DOHH2 (cell line): ENCODE results near the gene AXIN1.
"Not testable (repeated sequence)": the region's sequence is repeated elsewhere in the genome, so short reads cannot be mapped to it uniquely, and the experiment has no call there.

Source experiments
- H3F3A ChIP-seq: fragments of 200-600 bp; sonication (generic), shearing (Covaris generic); 2 replicates; pipeline ENCODE4 v1.6.0; 2016; ENCODE audit warnings: antibody characterized with exemption, mild to moderate bottlenecking; ENCODE audit not compliant: control insufficient read depth, insufficient read depth
- H3K27ac ChIP-seq: fragments of 200-600 bp; sonication (generic); 2 replicates; pipeline ENCODE4 v1.5.1; 2014; ENCODE audit warnings: low read depth, mild to moderate bottlenecking, low read length, moderate library complexity
- H3K27me3 ChIP-seq: fragments of 200-600 bp; sonication (generic); 2 replicates; pipeline ENCODE4 v1.6.1; 2014; ENCODE audit warnings: mild to moderate bottlenecking, low read length, mixed read lengths; ENCODE audit not compliant: control insufficient read depth
- H3K36me3 ChIP-seq: fragments of 200-600 bp; sonication (generic); 2 replicates; pipeline ENCODE4 v1.6.1; 2014; ENCODE audit warnings: mild to moderate bottlenecking, low read length, moderate library complexity, mixed read lengths; ENCODE audit not compliant: control insufficient read depth
- H3K4me1 ChIP-seq: fragments of 200-600 bp; sonication (generic); 2 replicates; pipeline ENCODE4 v1.6.1; 2014; ENCODE audit warnings: mild to moderate bottlenecking, low read length, mixed read lengths; ENCODE audit not compliant: control insufficient read depth
- H3K4me2 ChIP-seq: fragments of 200-600 bp; sonication (generic); 2 replicates; pipeline ENCODE4 v1.6.0; 2014; ENCODE audit warnings: mild to moderate bottlenecking, low read length, moderate library complexity
- H3K4me3 ChIP-seq: fragments of 200-600 bp; sonication (generic); 2 replicates; pipeline ENCODE4 v1.5.1; 2014; ENCODE audit warnings: mild to moderate bottlenecking, low read length, mixed read lengths
- H3K79me2 ChIP-seq: fragments of 200-600 bp; sonication (generic); 2 replicates; pipeline ENCODE4 v1.6.1; 2014; ENCODE audit warnings: mild to moderate bottlenecking, low read length, mixed read lengths; ENCODE audit not compliant: control insufficient read depth
- H3K9me2 ChIP-seq: fragments of 200-600 bp; sonication (generic); replicated peaks from 2 replicates; pipeline ENCODE4 v1.6.1; 2014; ENCODE audit warnings: mild to moderate bottlenecking, low read length, mixed read lengths; ENCODE audit not compliant: control insufficient read depth
- H3K9me3 ChIP-seq: fragments of 200-600 bp; sonication (generic); 2 replicates; pipeline ENCODE4 v1.6.1; 2014; ENCODE audit warnings: antibody characterized with exemption, low read length, mixed read lengths; ENCODE audit not compliant: control insufficient read depth, insufficient read depth
- H4K20me1 ChIP-seq: fragments of 200-600 bp; sonication (generic); 2 replicates; pipeline ENCODE4 v1.6.0; 2014; ENCODE audit warnings: low read depth, mild to moderate bottlenecking, antibody characterized with exemption, low read length, moderate library complexity; ENCODE audit not compliant: control insufficient read depth, insufficient read depth
- EZH2phosphoT487 ChIP-seq: fragments of 200-600 bp; sonication (generic); IDR thresholded peaks from 2 replicates; pipeline ENCODE4 v1.6.1; 2017; ENCODE audit warnings: borderline replicate concordance, mild to moderate bottlenecking, antibody characterized with exemption, low read length, moderate library complexity, mixed read lengths
- TF ChIP-seq, protein P1 (sequence below): fragments of 200-600 bp; sonication (generic); IDR thresholded peaks from one replicate; pipeline ENCODE4 v1.5.1; 2014; ENCODE audit warnings: antibody characterized with exemption, mild to moderate bottlenecking, low read depth, low read length; ENCODE audit not compliant: poor library complexity, severe bottlenecking

The AXIN1 gene

GRCh38 chr16:268141-269053 is 84.1 kb downstream of the AXIN1 start:
- no peak overlapping the region for H3K4me3 ChIP-seq
- TF ChIP-seq, protein P1, sequence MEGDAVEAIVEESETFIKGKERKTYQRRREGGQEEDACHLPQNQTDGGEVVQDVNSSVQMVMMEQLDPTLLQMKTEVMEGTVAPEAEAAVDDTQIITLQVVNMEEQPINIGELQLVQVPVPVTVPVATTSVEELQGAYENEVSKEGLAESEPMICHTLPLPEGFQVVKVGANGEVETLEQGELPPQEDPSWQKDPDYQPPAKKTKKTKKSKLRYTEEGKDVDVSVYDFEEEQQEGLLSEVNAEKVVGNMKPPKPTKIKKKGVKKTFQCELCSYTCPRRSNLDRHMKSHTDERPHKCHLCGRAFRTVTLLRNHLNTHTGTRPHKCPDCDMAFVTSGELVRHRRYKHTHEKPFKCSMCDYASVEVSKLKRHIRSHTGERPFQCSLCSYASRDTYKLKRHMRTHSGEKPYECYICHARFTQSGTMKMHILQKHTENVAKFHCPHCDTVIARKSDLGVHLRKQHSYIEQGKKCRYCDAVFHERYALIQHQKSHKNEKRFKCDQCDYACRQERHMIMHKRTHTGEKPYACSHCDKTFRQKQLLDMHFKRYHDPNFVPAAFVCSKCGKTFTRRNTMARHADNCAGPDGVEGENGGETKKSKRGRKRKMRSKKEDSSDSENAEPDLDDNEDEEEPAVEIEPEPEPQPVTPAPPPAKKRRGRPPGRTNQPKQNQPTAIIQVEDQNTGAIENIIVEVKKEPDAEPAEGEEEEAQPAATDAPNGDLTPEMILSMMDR: no peak
- TF ChIP-seq EZH2phosphoT487: no peak
- no peaks in the 10 kb centered on the region for H3F3A ChIP-seq
- no peaks in the 10 kb centered on the region for H3K27me3 ChIP-seq
- H3K4me1 ChIP-seq: no peaks in the 10 kb centered on the region
- no peaks in the 10 kb centered on the region for H3K9me2 ChIP-seq
- no peaks in the 10 kb centered on the region for H3K36me3 ChIP-seq
- H3K4me2 ChIP-seq: no peak overlapping the region
- no peaks in the 10 kb centered on the region for H3K9me3 ChIP-seq
- H4K20me1 ChIP-seq: no peaks in the 10 kb centered on the region
- no peaks in the 10 kb centered on the region for H3K79me2 ChIP-seq
- no peak overlapping the region for H3K27ac ChIP-seq

GRCh38 chr16:267562-267961 is 85.0 kb downstream of the AXIN1 start:
- not testable (repeated sequence) for H3K36me3 ChIP-seq, H3K4me2 ChIP-seq, H3K9me3 ChIP-seq, H4K20me1 ChIP-seq, H3K4me1 ChIP-seq, H3K79me2 ChIP-seq, H3F3A ChIP-seq, H3K27me3 ChIP-seq, H3K27ac ChIP-seq, H3K9me2 ChIP-seq, H3K4me3 ChIP-seq

DNA sequence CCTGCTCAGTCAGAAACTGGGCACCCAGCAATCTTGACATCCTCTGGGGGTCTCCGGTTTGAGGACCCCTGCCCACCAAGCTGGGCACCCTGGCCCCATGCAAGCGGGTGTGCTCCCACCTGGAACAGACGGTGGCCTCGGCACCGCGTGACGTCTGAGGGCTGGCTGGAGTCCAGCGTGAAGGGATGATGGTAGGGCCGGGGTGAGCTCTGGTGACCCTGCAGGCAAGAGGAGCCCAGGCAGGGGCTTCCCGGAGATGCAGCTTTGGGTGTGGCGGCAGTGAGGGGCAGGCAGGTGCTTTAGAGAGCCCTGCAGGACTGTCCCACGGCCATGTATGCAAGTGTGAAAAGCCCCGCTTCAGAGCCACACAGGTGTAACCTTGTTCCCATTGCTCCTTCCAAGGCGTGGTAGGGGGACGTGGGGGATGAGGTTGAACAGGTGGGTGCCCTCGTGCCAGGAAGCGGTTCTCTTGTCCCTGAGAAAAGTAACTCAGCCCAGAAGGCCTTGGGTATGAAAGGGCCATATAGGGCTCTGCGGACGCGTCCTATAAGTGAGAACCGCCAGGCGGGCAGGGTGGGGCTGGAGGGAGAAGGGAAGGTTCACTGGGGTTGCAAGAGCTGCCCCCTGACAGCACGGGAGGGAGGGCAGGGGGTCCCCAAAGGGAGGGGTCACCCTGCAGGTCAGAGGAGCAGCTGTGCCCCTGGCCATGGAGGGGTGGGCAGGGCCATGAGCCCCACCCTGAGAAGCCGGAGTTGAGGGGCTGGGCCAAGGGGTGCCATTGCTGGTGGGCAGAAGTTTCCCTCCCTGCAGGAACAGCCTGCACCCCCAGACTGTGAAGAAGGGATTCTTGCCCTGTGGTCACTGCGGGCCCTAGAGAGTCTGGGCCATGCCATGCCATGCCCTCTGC is 86.0 kb downstream of the AXIN1 start:
- Histone ChIP-seq H3K9me2 (no peaks in the 10 kb centered on the region), H3K36me3 (no peaks in the 10 kb centered on the region), H3K4me3 (no peak overlapping the region)

More for the DNA sequence above, 86.0 kb downstream of the AXIN1 start:
- no peaks in the 10 kb centered on the region for H3K9me3 ChIP-seq
- TF ChIP-seq, protein P1: no peak
- no peak for TF ChIP-seq EZH2phosphoT487
- H3K4me2 ChIP-seq: no peak overlapping the region
- H4K20me1 ChIP-seq: no peaks in the 10 kb centered on the region
- H3K27ac ChIP-seq: no peak overlapping the region
- H3F3A ChIP-seq: no peaks in the 10 kb centered on the region
- no peaks in the 10 kb centered on the region for H3K79me2 ChIP-seq
- no peaks in the 10 kb centered on the region for H3K4me1 ChIP-seq
- H3K27me3 ChIP-seq: no peaks in the 10 kb centered on the region
